Vagina (tissue), 2 donors: ENCODE results near the gene TARBP2.

Source experiments
- POLR2AphosphoS5 ChIP-seq, 2 donors: sonication (generic); formaldehyde crosslinking; IDR thresholded peaks; one replicate each; pipeline ENCODE4 v1.9.0; 2017; ENCODE audit warnings: antibody characterized with exemption in 2 of 2, mild to moderate bottlenecking in 2 of 2, low read depth in 1 of 2; ENCODE audit not compliant: insufficient read depth in 1 of 2
- TF ChIP-seq, protein P1 (sequence below), 3 experiments: fragments of 450-650 bp in 2 of 3; fragments of 200-600 bp in 1 of 3; sonication (generic) in 1 of 3; IDR thresholded peaks; one replicate each; pipeline ENCODE4 v1.5.1; 2017 to 2019; ENCODE audit warnings: antibody characterized with exemption in 3 of 3, mild to moderate bottlenecking in 2 of 3, moderate library complexity in 2 of 3

DNA sequence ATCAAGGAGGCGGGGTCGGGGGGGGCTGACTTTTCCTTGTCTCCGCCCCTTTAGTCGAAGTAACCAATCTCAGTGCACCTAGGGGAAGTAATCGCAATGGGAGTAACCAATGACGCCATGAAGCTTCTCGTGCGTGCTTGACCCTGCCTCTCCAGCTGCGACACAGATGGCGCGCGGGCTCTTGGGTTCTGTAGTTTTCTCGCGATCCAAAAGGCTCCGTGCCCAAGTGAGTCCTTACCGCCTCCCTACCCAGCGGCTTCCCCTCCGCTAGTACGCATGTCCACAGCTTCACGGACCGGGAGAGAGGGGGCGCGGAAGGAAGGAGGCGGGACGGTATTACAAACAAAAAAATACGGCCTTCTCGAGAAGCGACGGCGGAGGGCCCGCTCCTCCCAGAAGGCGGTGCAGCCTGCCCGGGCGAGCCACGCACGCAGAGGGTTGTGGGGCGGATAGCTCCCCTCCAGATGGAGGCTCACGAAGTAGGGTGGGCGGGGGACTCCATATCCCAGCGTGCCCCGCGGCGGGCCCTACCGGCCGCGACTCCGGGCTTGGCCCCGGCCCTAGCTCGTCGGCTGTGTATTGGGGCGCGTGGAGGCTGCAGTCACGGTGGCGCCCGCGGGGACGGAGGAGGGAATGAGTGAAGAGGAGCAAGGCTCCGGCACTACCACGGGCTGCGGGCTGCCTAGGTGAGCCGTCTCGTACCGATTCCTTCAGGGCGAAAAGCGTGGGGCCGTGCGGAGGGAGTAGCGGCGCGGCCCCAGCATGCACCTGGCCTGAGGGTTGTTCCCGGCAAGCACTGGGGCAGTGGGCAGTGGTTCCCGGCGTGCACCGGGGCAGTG lies at the start of gene TARBP2:
- TF ChIP-seq, protein P1, sequence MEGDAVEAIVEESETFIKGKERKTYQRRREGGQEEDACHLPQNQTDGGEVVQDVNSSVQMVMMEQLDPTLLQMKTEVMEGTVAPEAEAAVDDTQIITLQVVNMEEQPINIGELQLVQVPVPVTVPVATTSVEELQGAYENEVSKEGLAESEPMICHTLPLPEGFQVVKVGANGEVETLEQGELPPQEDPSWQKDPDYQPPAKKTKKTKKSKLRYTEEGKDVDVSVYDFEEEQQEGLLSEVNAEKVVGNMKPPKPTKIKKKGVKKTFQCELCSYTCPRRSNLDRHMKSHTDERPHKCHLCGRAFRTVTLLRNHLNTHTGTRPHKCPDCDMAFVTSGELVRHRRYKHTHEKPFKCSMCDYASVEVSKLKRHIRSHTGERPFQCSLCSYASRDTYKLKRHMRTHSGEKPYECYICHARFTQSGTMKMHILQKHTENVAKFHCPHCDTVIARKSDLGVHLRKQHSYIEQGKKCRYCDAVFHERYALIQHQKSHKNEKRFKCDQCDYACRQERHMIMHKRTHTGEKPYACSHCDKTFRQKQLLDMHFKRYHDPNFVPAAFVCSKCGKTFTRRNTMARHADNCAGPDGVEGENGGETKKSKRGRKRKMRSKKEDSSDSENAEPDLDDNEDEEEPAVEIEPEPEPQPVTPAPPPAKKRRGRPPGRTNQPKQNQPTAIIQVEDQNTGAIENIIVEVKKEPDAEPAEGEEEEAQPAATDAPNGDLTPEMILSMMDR (IDR thresholded peaks at IDR 0.05) = no peak
- peak; percentile 74 to 91 for TF ChIP-seq POLR2AphosphoS5 (IDR thresholded peaks at IDR 0.05; ENCODE audit: insufficient read depth in 1 of 2, low read depth in 1 of 2)
